OCI-LY7 (cell line): ENCODE data around the gene SMIM22. TPM values are rescaled to one million over a fixed set of nuclear protein-coding genes. Genes with fewer than 3 reads are reported as not detected.

Experiments
- BruUV-seq: library from RNA; stranded (reverse); fragments of 400-500 nt; replicated peaks from 2 replicates; lab custom pipeline; 2021; lab: Mats Ljungman, UMichigan
- CTCF ChIA-PET: fragments of 300-600 bp; sonication (Branson Sonifier 250); formaldehyde crosslinking; loops from one replicate; lab custom pipeline; 2022; ENCODE audit warnings: antibody characterized with exemption; ENCODE audit not compliant: unreplicated experiment; lab: Charles Lee
- POLR2A ChIA-PET: fragments of 300-600 bp; sonication (Branson Sonifier 250); formaldehyde crosslinking; loops from one replicate; lab custom pipeline; 2022; ENCODE audit warnings: antibody characterized with exemption; lab: Charles Lee
- DNase-seq: peaks from one replicate; pipeline ENCODE4 v3.0.0-alpha.2; 2015; ENCODE audit warnings: low spot score
- H2AFZ ChIP-seq: fragments of 200-600 bp; sonication (generic), shearing (Covaris generic); 2 replicates; pipeline ENCODE4 v1.6.1; 2014; ENCODE audit warnings: mild to moderate bottlenecking, antibody characterized with exemption, low read length, moderate library complexity
- H3K27ac ChIP-seq: fragments of 200-600 bp; sonication (generic); 2 replicates; pipeline ENCODE4 v1.5.1; 2014; ENCODE audit warnings: mixed run types, low read depth, mild to moderate bottlenecking, moderate library complexity, low read length, inconsistent platforms; ENCODE audit not compliant: poor library complexity, severe bottlenecking
- H3K36me3 ChIP-seq: fragments of 200-600 bp; sonication (generic); 2 replicates; pipeline ENCODE4 v1.6.1; 2014; ENCODE audit warnings: mild to moderate bottlenecking, antibody characterized with exemption, low read length, moderate library complexity, mixed read lengths; ENCODE audit not compliant: insufficient read depth
- H3K4me1 ChIP-seq: fragments of 200-600 bp; sonication (generic); 2 replicates; pipeline ENCODE4 v1.5.1; 2014; ENCODE audit warnings: mild to moderate bottlenecking, low read length; ENCODE audit not compliant: insufficient read depth, poor library complexity, severe bottlenecking
- H3K4me2 ChIP-seq: fragments of 200-600 bp; sonication (generic); 2 replicates; pipeline ENCODE4 v1.6.1; 2014; ENCODE audit warnings: mild to moderate bottlenecking, low read length
- H3K4me3 ChIP-seq: fragments of 200-600 bp; sonication (generic); 2 replicates; pipeline ENCODE4 v1.5.1; 2014; ENCODE audit warnings: mild to moderate bottlenecking, low read depth, low read length; ENCODE audit not compliant: poor library complexity, severe bottlenecking
- H3K79me2 ChIP-seq: fragments of 200-600 bp; sonication (generic); 2 replicates; pipeline ENCODE4 v1.6.1; 2016; ENCODE audit warnings: low read depth, mild to moderate bottlenecking, low read length, moderate library complexity, mixed read lengths; ENCODE audit not compliant: insufficient read depth
- H3K9me2 ChIP-seq: fragments of 200-600 bp; sonication (generic); 2 replicates; pipeline ENCODE4 v1.6.1; 2016; ENCODE audit warnings: mild to moderate bottlenecking, low read length, mixed read lengths; ENCODE audit not compliant: insufficient read depth
- H3K9me3 ChIP-seq: fragments of 200-600 bp; sonication (generic); 2 replicates; pipeline ENCODE4 v1.6.1; 2014; ENCODE audit warnings: mild to moderate bottlenecking, mixed run types, low read length, mixed read lengths
- H4K20me1 ChIP-seq: fragments of 200-600 bp; sonication (generic); 2 replicates; pipeline ENCODE4 v1.6.1; 2014; ENCODE audit warnings: mild to moderate bottlenecking, antibody characterized with exemption, low read length, moderate library complexity, mixed read lengths; ENCODE audit not compliant: insufficient read depth
- CTCF ChIP-seq: fragments of 200-600 bp; sonication (generic); conservative IDR thresholded peaks from 2 replicates; pipeline ENCODE4 v1.5.1; 2014; ENCODE audit warnings: mild to moderate bottlenecking, antibody characterized with exemption, low read length, moderate library complexity, mixed read lengths
- EZH2phosphoT487 ChIP-seq: fragments of 200-600 bp; sonication (generic); IDR thresholded peaks from 2 replicates; pipeline ENCODE4 v1.6.1; 2018; ENCODE audit warnings: low read depth, borderline replicate concordance, mild to moderate bottlenecking, mixed run types, antibody characterized with exemption, low read length, moderate library complexity, mixed read lengths
- intact Hi-C: fragments of 100-400 bp; cut with micrococcal nuclease; formaldehyde crosslinking; loops from one replicate; pipeline ENCODE4 v1.10.0; 2022; ENCODE audit not compliant: unreplicated experiment
- total RNA-seq, 2 experiments: library from RNA; depleted of rRNA in 1 of 2; stranded (reverse); fragments of >200 nt in 1 of 2; shearing (Covaris generic) in 1 of 2; gene quantifications; 2 replicates each; pipeline ENCODE4 v1.2.3, GENCODE V29; 2014 to 2022

Gene SMIM22
- total RNA-seq, 2 experiments from 2014 or later = not detected

GRCh38 chr16:4820652-4821051 is 25.5 kb downstream of the SMIM22 start:
- H2AFZ ChIP-seq = no peak overlapping the region
- no peak overlapping the region for H3K4me2 ChIP-seq
- ChIA-PET CTCF (no interaction called here), POLR2A (interaction anchor here (0.6 kb wide), 2 partner anchors 9 to 795 kb away, joined by 3 to 5 read pairs; no protein-coding TSS in a partner anchor)
- BruUV-seq = no TSS peak
- peaks cover 86% of the 10 kb centered on the region for H3K36me3 ChIP-seq
- H3K27ac ChIP-seq = no peak overlapping the region
- no peak for TF ChIP-seq CTCF
- no peak for DNase-seq
- H4K20me1 ChIP-seq = no peaks in the 10 kb centered on the region
- intact Hi-C loops = no loop called here
- H3K4me3 ChIP-seq = no peak overlapping the region
- H3K9me2 ChIP-seq = no peaks in the 10 kb centered on the region
- H3K79me2 ChIP-seq = no peaks in the 10 kb centered on the region
- H3K4me1 ChIP-seq = no peaks in the 10 kb centered on the region
- no peaks in the 10 kb centered on the region for H3K9me3 ChIP-seq

GRCh38 chr16:4825196-4825595 is 30.0 kb downstream of the SMIM22 start:
- Histone ChIP-seq H3K9me3 (no peaks in the 10 kb centered on the region), H3K4me3 (no peak overlapping the region), H3K79me2 (no peaks in the 10 kb centered on the region), H3K4me2 (no peak overlapping the region), H4K20me1 (no peaks in the 10 kb centered on the region), H3K27ac (no peak overlapping the region), H2AFZ (no peak overlapping the region), H3K36me3 (peaks cover 88% of the 10 kb centered on the region), H3K4me1 (no peaks in the 10 kb centered on the region), H3K9me2 (no peaks in the 10 kb centered on the region)
- TF ChIP-seq EZH2phosphoT487 = no peak
- no peak for TF ChIP-seq CTCF
- DNase-seq = no peak
- CTCF ChIA-PET = no interaction called here
- POLR2A ChIA-PET = no interaction called here
- intact Hi-C loops = no loop called here
- BruUV-seq = no TSS peak

DNA sequence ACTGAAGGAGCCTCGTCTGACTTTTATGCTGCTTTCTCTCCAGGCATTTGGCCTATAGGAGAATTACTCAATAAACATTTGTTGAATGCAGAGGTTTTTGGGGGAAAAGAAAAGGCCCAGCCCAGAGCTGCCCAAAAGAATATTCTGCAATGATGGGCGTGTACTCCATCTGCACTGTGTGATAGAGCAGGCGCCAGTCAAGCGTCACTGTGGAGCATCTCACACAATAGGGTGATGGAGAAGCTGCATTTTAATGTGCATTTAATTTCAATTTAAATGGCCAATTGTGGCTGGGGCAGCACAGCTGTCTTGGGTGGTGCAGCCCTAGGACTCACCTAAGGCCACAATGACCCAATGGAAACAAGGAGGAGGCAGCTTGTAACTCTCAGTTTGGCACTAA is 31.4 kb downstream of the SMIM22 start:
- intact Hi-C loops = no loop called here
- BruUV-seq = no TSS peak

More for the DNA sequence above, 31.4 kb downstream of the SMIM22 start:
- ChIA-PET CTCF (no interaction called here), POLR2A (no interaction called here)
- Histone ChIP-seq H3K79me2 (no peaks in the 10 kb centered on the region), H3K27ac (no peak overlapping the region), H3K36me3 (peaks cover 88% of the 10 kb centered on the region), H3K4me2 (no peak overlapping the region), H3K4me1 (no peaks in the 10 kb centered on the region), H2AFZ (no peak overlapping the region), H3K4me3 (no peak overlapping the region), H4K20me1 (no peaks in the 10 kb centered on the region), H3K9me3 (no peaks in the 10 kb centered on the region), H3K9me2 (no peaks in the 10 kb centered on the region)
- TF ChIP-seq CTCF (no peak), EZH2phosphoT487 (no peak)
- DNase-seq = no peak
